BJ (cell line): Measurements from ENCODE around the gene MPZL3. TPM values are rescaled to one million over a fixed set of nuclear protein-coding genes. Genes with fewer than 3 reads are reported as not detected.

Source experiments
- CTCF ChIA-PET: fragments of 350-600 bp; formaldehyde crosslinking; extraction: SDS; loops from one replicate; lab custom pipeline; 2021; ENCODE audit warnings: antibody characterized with exemption, inconsistent platforms; lab: Yijun Ruan, JAX
- POLR2A ChIA-PET: fragments of 300-600 bp; sonication (Branson Sonifier 250); formaldehyde crosslinking; extraction: SDS; loops from one replicate; lab custom pipeline; 2021; ENCODE audit warnings: antibody characterized with exemption; lab: Charles Lee
- DNase-seq: peaks from one replicate; pipeline ENCODE4 v3.0.0-alpha.2; 2011; ENCODE audit warnings: low read depth
- H3K27me3 ChIP-seq: 2 replicates; pipeline ENCODE4 v1.6.0; 2011; ENCODE audit warnings: low read length; ENCODE audit not compliant: control insufficient read depth, insufficient read depth
- H3K36me3 ChIP-seq: 2 replicates; pipeline ENCODE4 v1.5.1; 2011; ENCODE audit warnings: low read length; ENCODE audit not compliant: control insufficient read depth, insufficient read depth
- H3K4me3 ChIP-seq: 2 replicates; pipeline ENCODE4 v1.5.1; 2011; ENCODE audit warnings: low read depth, mild to moderate bottlenecking, control low read depth, low read length
- CTCF ChIP-seq: IDR thresholded peaks from 2 replicates; pipeline ENCODE4 v1.5.1; 2011; ENCODE audit warnings: low read depth, mild to moderate bottlenecking, control low read depth, inconsistent platforms, low read length, moderate library complexity; ENCODE audit not compliant: insufficient read depth
- polyA plus RNA-seq: library from polyadenylated mRNA; depleted of rRNA; stranded (reverse); fragments of >200 nt; gene quantifications from 2 replicates; pipeline ENCODE4 v1.2.3, GENCODE V29; 2011

Gene MPZL3
- polyA plus RNA-seq, 1 experiment = 0.39 TPM

GRCh38 chr11:118227865-118228785 lies 24.0 kb downstream of the MPZL3 start:
- ChIA-PET CTCF (interaction anchor here (1.7 kb wide), 1 partner anchor 30 kb away, joined by 4 read pairs; no protein-coding TSS in a partner anchor), POLR2A (no interaction called here)
- DNase-seq = no peak
- Histone ChIP-seq H3K36me3 (no peaks in the 10 kb centered on the region), H3K4me3 (no peak overlapping the region), H3K27me3 (peaks cover 3% of the 10 kb centered on the region)
- TF ChIP-seq CTCF = no peak

- TF ChIP-seq CTCF = no peak
- DNase-seq = no peak
- ChIA-PET CTCF (interaction anchor here (1.5 to 1.7 kb wide), 2 partner anchors 13 to 29 kb away, joined by 3 to 4 read pairs; no protein-coding TSS in a partner anchor), POLR2A (no interaction called here)
- Histone ChIP-seq H3K27me3 (peaks cover 3% of the 10 kb centered on the region), H3K4me3 (no peak overlapping the region), H3K36me3 (no peaks in the 10 kb centered on the region)
Observed at GRCh38 chr11:118226781-118227180, 25.4 kb downstream of the MPZL3 start.

- no peak for TF ChIP-seq CTCF
- ChIA-PET CTCF (interaction anchor here (1.5 to 1.7 kb wide), 2 partner anchors 13 to 28 kb away, joined by 3 to 4 read pairs; no protein-coding TSS in a partner anchor), POLR2A (no interaction called here)
- H3K4me3 ChIP-seq = no peak overlapping the region
- H3K27me3 ChIP-seq = peaks cover 3% of the 10 kb centered on the region
- no peak for DNase-seq
- no peaks in the 10 kb centered on the region for H3K36me3 ChIP-seq
Observed at GRCh38 chr11:118226296-118226695, 25.9 kb downstream of the MPZL3 start.

- TF ChIP-seq CTCF = no peak
- CTCF ChIA-PET = interaction anchor here (0.7 kb wide), 1 partner anchor 17 kb away, joined by 3 read pairs; no protein-coding TSS in a partner anchor
- Histone ChIP-seq H3K4me3 (no peak within 1 kb of the TSS), H3K27me3 (peaks cover 6% of the 10 kb centered on the region), H3K36me3 (no peaks in the 10 kb centered on the region)
- no peak for DNase-seq
- POLR2A ChIA-PET = no interaction called here
Observed at GRCh38 chr11:118224511-118225188, 27.5 kb downstream of the MPZL3 start, which contains the start of gene JAML. TSS of gene JAML (minus strand) at chr11:118225011. CDS start at chr11:118214866, 10,145 bp downstream.

- ChIA-PET POLR2A (no interaction called here), CTCF (interaction anchor here (0.7 kb wide), 1 partner anchor 16 kb away, joined by 3 read pairs; no protein-coding TSS in a partner anchor)
- Histone ChIP-seq H3K36me3 (no peaks in the 10 kb centered on the region), H3K4me3 (no peak overlapping the region), H3K27me3 (peaks cover 6% of the 10 kb centered on the region)
- no peak for TF ChIP-seq CTCF
- DNase-seq = no peak
Observed at GRCh38 chr11:118223992-118224391, 28.2 kb downstream of the MPZL3 start.
